H9 (cell line): ENCODE results near the gene CELF1. TPM values are rescaled to one million over a fixed set of nuclear protein-coding genes. Genes with fewer than 3 reads are reported as not detected.

ENCODE experiments used
- DNase-seq: peaks from one replicate; pipeline ENCODE4 v3.0.0-alpha.2; 2017
- H2AFZ ChIP-seq: one replicate; pipeline ENCODE4 v1.6.1; 2013; ENCODE audit warnings: mild to moderate bottlenecking, low read length, control low read depth, moderate library complexity
- H2AK5ac ChIP-seq: 2 replicates; pipeline ENCODE4 v1.6.1; 2013; ENCODE audit warnings: low read length, control low read depth, mixed read lengths; ENCODE audit not compliant: insufficient read length
- H2BK120ac ChIP-seq: one replicate; pipeline ENCODE4 v1.6.1; 2013; ENCODE audit warnings: low read depth, mild to moderate bottlenecking, low read length, control low read depth, inconsistent platforms; ENCODE audit not compliant: poor library complexity, severe bottlenecking
- H2BK12ac ChIP-seq: 2 replicates; pipeline ENCODE4 v1.6.1; 2013; ENCODE audit warnings: low read length, control low read depth, mixed read lengths, low read depth; ENCODE audit not compliant: insufficient read length
- H2BK15ac ChIP-seq: 2 replicates; pipeline ENCODE4 v1.6.1; 2013; ENCODE audit warnings: low read depth, low read length, control low read depth
- H2BK20ac ChIP-seq: one replicate; pipeline ENCODE4 v1.6.1; 2013; ENCODE audit warnings: low read depth, mild to moderate bottlenecking, low read length, control low read depth, inconsistent platforms; ENCODE audit not compliant: poor library complexity, severe bottlenecking
- H2BK5ac ChIP-seq: 2 replicates; pipeline ENCODE4 v1.6.1; 2013; ENCODE audit warnings: low read length, control low read depth, mixed read lengths; ENCODE audit not compliant: insufficient read length
- H3K14ac ChIP-seq: 2 replicates; pipeline ENCODE4 v1.6.1; 2013; ENCODE audit warnings: low read length, control low read depth; ENCODE audit not compliant: insufficient read depth
- H3K18ac ChIP-seq: 2 replicates; pipeline ENCODE4 v1.6.1; 2013; ENCODE audit warnings: low read depth, mild to moderate bottlenecking, mixed read lengths, low read length, control low read depth; ENCODE audit not compliant: insufficient read length
- H3K23ac ChIP-seq: 2 replicates; pipeline ENCODE4 v1.6.1; 2013; ENCODE audit warnings: low read length, control low read depth, mixed read lengths, low read depth; ENCODE audit not compliant: insufficient read length
- H3K23me2 ChIP-seq: 2 replicates; pipeline ENCODE4 v1.6.1; 2013; ENCODE audit warnings: low read depth, mild to moderate bottlenecking, mixed read lengths, low read length, control low read depth; ENCODE audit not compliant: insufficient read length, poor library complexity, severe bottlenecking
- H3K27ac ChIP-seq: 2 replicates; pipeline ENCODE4 v1.5.1; 2013; ENCODE audit warnings: low read length, control low read depth, mixed read lengths, low read depth; ENCODE audit not compliant: insufficient read length
- H3K27me3 ChIP-seq: 2 replicates; pipeline ENCODE4 v1.6.1; 2013; ENCODE audit warnings: low read length, control low read depth, inconsistent platforms; ENCODE audit not compliant: insufficient read depth
- H3K4ac ChIP-seq: 2 replicates; pipeline ENCODE4 v1.6.1; 2013; ENCODE audit warnings: low read depth, mild to moderate bottlenecking, control low read depth, inconsistent platforms, low read length, moderate library complexity
- H3K4me1 ChIP-seq: 2 replicates; pipeline ENCODE4 v1.6.1; 2013; ENCODE audit warnings: low read length, control low read depth, inconsistent platforms; ENCODE audit not compliant: insufficient read depth
- H3K4me2 ChIP-seq: 2 replicates; pipeline ENCODE4 v1.6.1; 2013; ENCODE audit warnings: low read length, control low read depth, mixed read lengths; ENCODE audit not compliant: insufficient read length, insufficient read depth
- H3K56ac ChIP-seq: 2 replicates; pipeline ENCODE4 v1.6.1; 2013; ENCODE audit warnings: low read depth, mild to moderate bottlenecking, mixed read lengths, low read length, control low read depth; ENCODE audit not compliant: insufficient read length
- H3K79me1 ChIP-seq: 2 replicates; pipeline ENCODE4 v1.6.1; 2013; ENCODE audit warnings: low read depth, mild to moderate bottlenecking, moderate library complexity, low read length, control low read depth, inconsistent platforms; ENCODE audit not compliant: insufficient read depth, poor library complexity, severe bottlenecking
- H3K79me2 ChIP-seq: 2 replicates; pipeline ENCODE4 v1.6.1; 2013; ENCODE audit warnings: low read length, control low read depth, inconsistent platforms; ENCODE audit not compliant: insufficient read depth
- H3K9ac ChIP-seq: 2 replicates; pipeline ENCODE4 v1.6.1; 2013; ENCODE audit warnings: low read length, control low read depth, mixed read lengths; ENCODE audit not compliant: insufficient read length; ENCODE audit errors: extremely low read depth
- H3K9me3 ChIP-seq: one replicate; pipeline ENCODE4 v1.6.1; 2013; ENCODE audit warnings: low read depth, low read length, inconsistent platforms; ENCODE audit not compliant: control insufficient read depth
- H3T11ph ChIP-seq: one replicate; pipeline ENCODE4 v1.6.1; 2013; ENCODE audit warnings: mild to moderate bottlenecking, low read length, control low read depth, inconsistent platforms
- H4K20me1 ChIP-seq: one replicate; pipeline ENCODE4 v1.6.1; 2013; ENCODE audit not compliant: control insufficient read depth, insufficient read length, insufficient read depth
- H4K5ac ChIP-seq: 2 replicates; pipeline ENCODE4 v1.6.1; 2013; ENCODE audit warnings: low read depth, mild to moderate bottlenecking, mixed read lengths, low read length, control low read depth; ENCODE audit not compliant: insufficient read length
- H4K8ac ChIP-seq: replicated peaks from 2 replicates; pipeline ENCODE4 v1.6.1; 2013; ENCODE audit warnings: low read length, control low read depth, mixed read lengths, low read depth; ENCODE audit not compliant: insufficient read length
- H4K91ac ChIP-seq: 2 replicates; pipeline ENCODE4 v1.6.1; 2013; ENCODE audit warnings: low read depth, mild to moderate bottlenecking, moderate library complexity, mixed read lengths, low read length, control low read depth; ENCODE audit not compliant: insufficient read length
- H3K27ac Mint-ChIP-seq, 3 experiments: 2 replicates in 2 of 3; 3 replicates in 1 of 3; pipeline ENCODE4 v1.8.0; 2020 to 2021; ENCODE audit warnings: mixed read lengths in 3 of 3, mild to moderate bottlenecking in 1 of 3, moderate library complexity in 1 of 3
- H3K27me3 Mint-ChIP-seq: 2 replicates; pipeline ENCODE4 v1.8.0; 2021; ENCODE audit warnings: low read depth, mild to moderate bottlenecking, moderate library complexity, mixed read lengths
- H3K36me3 Mint-ChIP-seq, 3 experiments: 2 replicates in 2 of 3; 3 replicates in 1 of 3; pipeline ENCODE4 v1.8.0; 2020 to 2021; ENCODE audit warnings: low read depth in 3 of 3, mixed read lengths in 3 of 3; ENCODE audit not compliant: insufficient read depth in 1 of 3
- H3K4me1 Mint-ChIP-seq, 2 experiments: 2 replicates each; pipeline ENCODE4 v1.8.0; 2020; ENCODE audit warnings: mixed read lengths in 2 of 2
- H3K4me3 Mint-ChIP-seq, 2 experiments: 2 replicates in 1 of 2; 3 replicates in 1 of 2; pipeline ENCODE4 v1.8.0; 2020 to 2021; ENCODE audit warnings: mild to moderate bottlenecking in 2 of 2, mixed read lengths in 2 of 2, moderate library complexity in 1 of 2
- H3K9me3 Mint-ChIP-seq, 2 experiments: 2 replicates in 1 of 2; 3 replicates in 1 of 2; pipeline ENCODE4 v1.8.0; 2020; ENCODE audit warnings: mild to moderate bottlenecking in 2 of 2, mixed read lengths in 2 of 2, moderate library complexity in 1 of 2
- CTCF ChIP-seq: fragments of 200-600 bp; sonication (generic); conservative IDR thresholded peaks from 3 replicates; pipeline ENCODE4 v1.8.0; 2021; ENCODE audit warnings: antibody characterized with exemption, mild to moderate bottlenecking
- WGBS: extraction: QIAGEN DNeasy Blood & Tissue Kit; methylation state at CpG from one replicate; pipeline ENCODE4 v1.1.7; 2013; ENCODE audit warnings: missing lambda C conversion rate, low lambda C conversion rate, mixed read lengths; ENCODE audit not compliant: insufficient read length; ENCODE audit errors: extremely low coverage; 5-methylcytosine and 5-hydroxymethylcytosine counted together
- total RNA-seq: library from RNA; stranded (reverse); gene quantifications from 2 replicates; pipeline ENCODE4 v1.2.1, GENCODE V29; 2021

CELF1 gene
- total RNA-seq, 1 experiment from 2014 or later: 211 TPM

- DNase-seq: no peak
- H4K8ac ChIP-seq: no peak overlapping the region
- no peaks in the 10 kb centered on the region for H3K9me3 Mint-ChIP-seq
- H2BK12ac ChIP-seq: no peak overlapping the region
- no peaks in the 10 kb centered on the region for H3K79me1 ChIP-seq
- peaks cover 3% of the 10 kb centered on the region; the same call in 1 of the 2 replicates for H3K4me1 ChIP-seq
- no peak overlapping the region for H3K18ac ChIP-seq
- no peak overlapping the region for H3K23ac ChIP-seq
- no peak overlapping the region for H4K91ac ChIP-seq
- no peak overlapping the region for H2AFZ ChIP-seq
- no peaks in the 10 kb centered on the region for H4K20me1 ChIP-seq
- no peak overlapping the region for H2AK5ac ChIP-seq
- H4K5ac ChIP-seq: no peak overlapping the region
- peaks cover 25 to 26% of the 10 kb centered on the region in 2 experiments for H3K4me1 Mint-ChIP-seq
- H3T11ph ChIP-seq: no peak overlapping the region
- H3K56ac ChIP-seq: no peak overlapping the region
- no peaks in the 10 kb centered on the region for H3K23me2 ChIP-seq
- H3K27me3 ChIP-seq: no peaks in the 10 kb centered on the region
- WGBS: no CpG with 5 or more reads among the region's 4 CpGs
- no peaks in the 10 kb centered on the region for H3K9me3 ChIP-seq
- no peak overlapping the region for H2BK120ac ChIP-seq
- no peak overlapping the region for H3K4me2 ChIP-seq
- H3K27ac ChIP-seq: no peak overlapping the region
- H3K27ac Mint-ChIP-seq: peak overlapping the region in 2 of 3 experiments; percentile 53 to 67; a peak in 2 of 7 replicates
- no peak overlapping the region for H2BK20ac ChIP-seq
- peaks cover 3 to 17% (median 4%) of the 10 kb centered on the region in 3 experiments; a peak in 6 of 7 replicates for H3K36me3 Mint-ChIP-seq
- peaks cover 63% of the 10 kb centered on the region; the same call in 1 of the 2 replicates for H3K79me2 ChIP-seq
- no peak overlapping the region for H3K4me3 Mint-ChIP-seq
- H3K9ac ChIP-seq: no peak overlapping the region
- no peak overlapping the region for H3K14ac ChIP-seq
- no peak overlapping the region for H2BK5ac ChIP-seq
- no peaks in the 10 kb centered on the region; the same call in 1 of the 2 replicates for H3K27me3 Mint-ChIP-seq
- no peak overlapping the region for H2BK15ac ChIP-seq
- TF ChIP-seq CTCF: no peak
- H3K4ac ChIP-seq: no peak overlapping the region
Observed at GRCh38 chr11:47534704-47535251, 18.2 kb downstream of the CELF1 start.
